Keratinocyte (primary cell): ENCODE results near the gene PTMS. TPM values are rescaled to one million over a fixed set of nuclear protein-coding genes. Genes with fewer than 3 reads are reported as not detected.

Experiments
- DNase-seq: peaks from one replicate; pipeline ENCODE4 v3.0.0-alpha.2; 2011; ENCODE audit warnings: low read depth, missing footprints, low spot score
- FAIRE-seq: peaks from 2 replicates; lab custom pipeline; 2011; peaks lifted over from hg19 to GRCh38; lab: Jason Lieb, UNC
- H2AFZ ChIP-seq: 2 replicates; pipeline ENCODE4 v1.6.0; 2012; ENCODE audit warnings: low read length, control low read depth, inconsistent platforms; ENCODE audit not compliant: control insufficient read depth
- H3K27ac ChIP-seq: 2 replicates; pipeline ENCODE4 v1.5.1; 2011; ENCODE audit warnings: low read length; ENCODE audit not compliant: control insufficient read depth, insufficient read depth
- H3K27me3 ChIP-seq: 3 replicates; pipeline ENCODE4 v1.6.0; 2011; ENCODE audit warnings: low read length; ENCODE audit not compliant: control insufficient read depth, insufficient read depth; ENCODE audit errors: extremely low read depth
- H3K36me3 ChIP-seq, 2 experiments: 2 replicates in 1 of 2; 3 replicates in 1 of 2; pipeline ENCODE4 v1.5.1; 2011; ENCODE audit warnings: low read length in 2 of 2, mild to moderate bottlenecking in 1 of 2; ENCODE audit not compliant: control insufficient read depth in 2 of 2, insufficient read depth in 2 of 2; ENCODE audit errors: extremely low read depth in 1 of 2
- H3K4me1 ChIP-seq: 3 replicates; pipeline ENCODE4 v1.5.1; 2011; ENCODE audit warnings: low read length; ENCODE audit not compliant: control insufficient read depth, insufficient read depth; ENCODE audit errors: extremely low read depth
- H3K4me2 ChIP-seq: 3 replicates; pipeline ENCODE4 v1.6.0; 2011; ENCODE audit warnings: low read depth, low read length; ENCODE audit not compliant: control insufficient read depth, insufficient read depth; ENCODE audit errors: extremely low read depth
- H3K4me3 ChIP-seq, 3 experiments: fragments of 200-600 bp in 1 of 3; sonication (generic) in 1 of 3; 2 replicates in 2 of 3; 3 replicates in 1 of 3; pipeline ENCODE4 v1.5.1; 2011 to 2016; ENCODE audit warnings: low read length in 3 of 3, mild to moderate bottlenecking in 3 of 3, control low read depth in 2 of 3, inconsistent platforms in 1 of 3, low read depth in 1 of 3, mixed read lengths in 1 of 3, mixed run types in 1 of 3, moderate library complexity in 1 of 3; ENCODE audit not compliant: control insufficient read depth in 2 of 3, insufficient read depth in 2 of 3; ENCODE audit errors: extremely low read depth in 1 of 3
- H3K79me2 ChIP-seq: 2 replicates; pipeline ENCODE4 v1.6.0; 2012; ENCODE audit warnings: low read length; ENCODE audit not compliant: control insufficient read depth, insufficient read depth
- H3K9ac ChIP-seq: 3 replicates; pipeline ENCODE4 v1.6.0; 2011; ENCODE audit warnings: low read length; ENCODE audit not compliant: control insufficient read depth, insufficient read depth; ENCODE audit errors: extremely low read depth
- H3K9me1 ChIP-seq: 3 replicates; pipeline ENCODE4 v1.6.0; 2011; ENCODE audit warnings: low read length; ENCODE audit not compliant: control insufficient read depth, insufficient read depth; ENCODE audit errors: extremely low read depth
- H3K9me3 ChIP-seq: 2 replicates; pipeline ENCODE4 v1.5.1; 2012; ENCODE audit warnings: low read depth, low read length; ENCODE audit not compliant: control insufficient read depth
- H4K20me1 ChIP-seq: 3 replicates; pipeline ENCODE4 v1.6.0; 2011; ENCODE audit warnings: low read length; ENCODE audit not compliant: control insufficient read depth, insufficient read depth; ENCODE audit errors: extremely low read depth
- EZH2 ChIP-seq: IDR thresholded peaks from one replicate; pipeline ENCODE4 v1.6.1; 2012; ENCODE audit warnings: inconsistent platforms, mild to moderate bottlenecking, low read length, moderate library complexity
- dilution Hi-C: fragments of 300-500 bp; cut with MboI; formaldehyde crosslinking; loops from one replicate; pipeline ENCODE4 v1.7.0; 2020; ENCODE audit warnings: low sequenced_read_pairs; ENCODE audit not compliant: extremely low pct_ligation_motif_present
- polyA plus RNA-seq, 5 experiments: library from polyadenylated mRNA; depleted of rRNA in 3 of 5; stranded (reverse) in 3 of 5; stranded (forward) in 1 of 5; unstranded in 1 of 5; fragments of >200 nt; gene quantifications; 1 replicate in 1 of 5; 2 replicates in 3 of 5; 3 replicates in 1 of 5; pipeline versions ENCODE4 v1.2.1 to v1.2.3, GENCODE V29; 2011 to 2012; ENCODE audit warnings: missing spikeins in 2 of 5, low read depth in 1 of 5, low replicate concordance in 1 of 5
- TF ChIP-seq, protein P1 (sequence below), 3 experiments: IDR thresholded peaks in 1 of 3; conservative IDR thresholded peaks in 1 of 3; optimal IDR thresholded peaks in 1 of 3; 2 replicates in 2 of 3; 3 replicates in 1 of 3; pipeline versions ENCODE3 to v1.5.1; 2011; ENCODE audit warnings: low read length in 3 of 3, mild to moderate bottlenecking in 3 of 3, moderate library complexity in 2 of 3, control low read depth in 1 of 3, inconsistent platforms in 1 of 3; ENCODE audit not compliant: insufficient read depth in 2 of 3; ENCODE audit errors: extremely low read depth in 1 of 3

The PTMS gene
- polyA plus RNA-seq, 1 donor (not counting 4 experiments of a cell fraction or from before 2014, with no cell fraction given) = 119 TPM

DNA sequence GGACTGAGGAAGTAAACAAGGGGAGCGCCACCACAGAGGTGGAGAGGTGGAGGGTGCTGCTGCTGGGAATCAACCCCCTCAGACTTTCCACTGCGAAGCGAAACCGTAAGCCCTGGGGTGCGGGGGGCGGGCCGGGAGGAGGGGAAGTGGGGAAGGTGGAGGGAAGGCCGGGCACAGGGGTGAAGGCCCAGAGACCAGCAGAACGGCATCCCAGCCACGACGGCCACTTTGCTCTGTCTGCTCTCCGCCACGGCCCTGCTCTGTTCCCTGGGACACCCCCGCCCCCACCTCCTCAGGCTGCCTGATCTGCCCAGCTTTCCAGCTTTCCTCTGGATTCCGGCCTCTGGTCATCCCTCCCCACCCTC lies 6.2 kb downstream of the PTMS start, which contains the start of gene LAG3:
Gene LAG3 (plus strand): TSS at position 190 of the 365 bp plus-strand sequence. CDS start 333 bp downstream, outside the sequence.
- FAIRE-seq = no peak
- no peak within 1 kb of the TSS for H3K4me2 ChIP-seq

DNA sequence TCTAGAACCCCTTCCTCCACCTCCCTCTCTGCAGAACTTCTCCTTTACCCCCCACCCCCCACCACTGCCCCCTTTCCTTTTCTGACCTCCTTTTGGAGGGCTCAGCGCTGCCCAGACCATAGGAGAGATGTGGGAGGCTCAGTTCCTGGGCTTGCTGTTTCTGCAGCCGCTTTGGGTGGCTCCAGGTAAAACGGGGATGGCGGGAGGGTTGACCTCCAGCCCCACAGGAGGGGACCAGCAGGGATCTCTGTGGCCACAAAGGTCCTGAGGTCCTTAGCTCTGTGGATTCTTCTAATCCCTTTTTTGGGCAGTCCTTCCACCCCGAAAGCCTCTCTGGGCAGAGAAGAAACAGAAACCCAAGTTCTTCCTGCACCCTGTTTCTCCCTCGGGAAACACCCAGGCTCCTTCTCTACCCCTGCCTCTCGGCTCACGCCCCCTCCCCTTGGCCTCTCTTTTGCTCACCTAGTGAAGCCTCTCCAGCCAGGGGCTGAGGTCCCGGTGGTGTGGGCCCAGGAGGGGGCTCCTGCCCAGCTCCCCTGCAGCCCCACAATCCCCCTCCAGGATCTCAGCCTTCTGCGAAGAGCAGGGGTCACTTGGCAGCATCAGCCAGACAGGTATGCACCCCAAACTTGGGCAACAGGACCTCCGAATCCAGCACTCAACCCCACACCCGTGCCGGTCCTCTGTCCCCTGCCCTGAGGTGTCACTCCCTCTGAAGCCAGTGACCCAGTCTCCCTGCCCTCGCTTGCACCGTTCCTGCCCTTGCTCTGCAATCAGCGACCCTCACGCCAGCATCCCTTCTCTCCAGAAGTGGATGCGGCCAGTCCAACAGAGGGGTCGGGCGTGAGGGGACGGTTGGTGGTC lies 6.8 kb downstream of the PTMS start:
- no peak overlapping the region for H3K4me2 ChIP-seq
- peaks cover 34% of the 10 kb centered on the region for H3K27me3 ChIP-seq
- H2AFZ ChIP-seq = no peak overlapping the region
- no peak overlapping the region for H3K4me3 ChIP-seq
- no peak overlapping the region for H3K27ac ChIP-seq
- FAIRE-seq (no peak), DNase-seq (no peak)
- H3K9me1 ChIP-seq = no peaks in the 10 kb centered on the region
- peaks cover 2% of the 10 kb centered on the region for H3K79me2 ChIP-seq
- no peaks in the 10 kb centered on the region for H3K9me3 ChIP-seq
- H3K4me1 ChIP-seq = peaks cover 10% of the 10 kb centered on the region
- TF ChIP-seq EZH2 = no peak
- TF ChIP-seq, protein P1, sequence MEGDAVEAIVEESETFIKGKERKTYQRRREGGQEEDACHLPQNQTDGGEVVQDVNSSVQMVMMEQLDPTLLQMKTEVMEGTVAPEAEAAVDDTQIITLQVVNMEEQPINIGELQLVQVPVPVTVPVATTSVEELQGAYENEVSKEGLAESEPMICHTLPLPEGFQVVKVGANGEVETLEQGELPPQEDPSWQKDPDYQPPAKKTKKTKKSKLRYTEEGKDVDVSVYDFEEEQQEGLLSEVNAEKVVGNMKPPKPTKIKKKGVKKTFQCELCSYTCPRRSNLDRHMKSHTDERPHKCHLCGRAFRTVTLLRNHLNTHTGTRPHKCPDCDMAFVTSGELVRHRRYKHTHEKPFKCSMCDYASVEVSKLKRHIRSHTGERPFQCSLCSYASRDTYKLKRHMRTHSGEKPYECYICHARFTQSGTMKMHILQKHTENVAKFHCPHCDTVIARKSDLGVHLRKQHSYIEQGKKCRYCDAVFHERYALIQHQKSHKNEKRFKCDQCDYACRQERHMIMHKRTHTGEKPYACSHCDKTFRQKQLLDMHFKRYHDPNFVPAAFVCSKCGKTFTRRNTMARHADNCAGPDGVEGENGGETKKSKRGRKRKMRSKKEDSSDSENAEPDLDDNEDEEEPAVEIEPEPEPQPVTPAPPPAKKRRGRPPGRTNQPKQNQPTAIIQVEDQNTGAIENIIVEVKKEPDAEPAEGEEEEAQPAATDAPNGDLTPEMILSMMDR (optimal IDR thresholded peaks at IDR 0.05 in 1 of 3, IDR thresholded peaks at IDR 0.05 in 1 of 3, conservative IDR thresholded peaks at IDR 0.05 in 1 of 3; ENCODE audit: extremely low read depth in 1 of 3, insufficient read depth in 2 of 3, low read length in 3 of 3) = no peak
- H3K36me3 ChIP-seq = peaks cover 4 to 7% of the 10 kb centered on the region in 2 experiments
- no peak overlapping the region for H3K9ac ChIP-seq
- H4K20me1 ChIP-seq = no peaks in the 10 kb centered on the region
- dilution Hi-C loops = no loop called here

More for the DNA sequence above, 6.2 kb downstream of the PTMS start, which contains the start of gene LAG3:
- TF ChIP-seq, protein P1 (optimal IDR thresholded peaks at IDR 0.05 in 1 of 3, IDR thresholded peaks at IDR 0.05 in 1 of 3, conservative IDR thresholded peaks at IDR 0.05 in 1 of 3; ENCODE audit: extremely low read depth in 1 of 3, insufficient read depth in 2 of 3, low read length in 3 of 3) = no peak
- no peak for TF ChIP-seq EZH2
- H2AFZ ChIP-seq = no peak within 1 kb of the TSS
- peaks cover 4 to 7% of the 10 kb centered on the region in 2 experiments for H3K36me3 ChIP-seq
- peaks cover 7% of the 10 kb centered on the region for H3K79me2 ChIP-seq
- H3K9me3 ChIP-seq = no peaks in the 10 kb centered on the region
- no peaks in the 10 kb centered on the region for H4K20me1 ChIP-seq
- no peak within 1 kb of the TSS for H3K4me3 ChIP-seq
- peaks cover 28% of the 10 kb centered on the region for H3K27me3 ChIP-seq
- no peaks in the 10 kb centered on the region for H3K9me1 ChIP-seq
- dilution Hi-C loops = no loop called here
- H3K9ac ChIP-seq = no peak within 1 kb of the TSS
- H3K4me1 ChIP-seq = peaks cover 14% of the 10 kb centered on the region
- no peak within 1 kb of the TSS for H3K27ac ChIP-seq
- DNase-seq = no peak
